D341Med (cell line): ENCODE measurements around the gene RERE.

Experiments
- DNase-seq: peaks from one replicate; pipeline ENCODE4 v3.0.0; 2012; ENCODE audit warnings: low spot score

The RERE gene

DNA sequence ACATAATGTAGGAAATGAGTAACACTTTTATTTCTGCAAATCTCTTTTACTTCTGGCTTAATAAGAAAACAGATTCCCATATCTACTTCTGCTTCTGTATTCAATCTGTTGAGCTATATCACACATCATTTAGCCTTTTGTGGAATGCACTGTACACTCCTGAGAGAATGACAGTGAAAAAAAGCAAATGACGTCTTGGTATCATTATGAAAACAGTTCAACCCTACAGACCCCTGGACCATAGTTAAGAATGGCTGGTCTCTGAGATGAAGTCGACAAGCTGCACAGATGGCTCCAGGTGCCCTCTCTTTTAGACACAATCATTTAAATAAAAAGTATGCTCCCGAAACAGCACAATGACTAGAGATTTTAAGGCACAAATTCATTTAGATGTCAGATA, 247.0 kb downstream of the RERE start:
- DNase-seq = no peak

DNA sequence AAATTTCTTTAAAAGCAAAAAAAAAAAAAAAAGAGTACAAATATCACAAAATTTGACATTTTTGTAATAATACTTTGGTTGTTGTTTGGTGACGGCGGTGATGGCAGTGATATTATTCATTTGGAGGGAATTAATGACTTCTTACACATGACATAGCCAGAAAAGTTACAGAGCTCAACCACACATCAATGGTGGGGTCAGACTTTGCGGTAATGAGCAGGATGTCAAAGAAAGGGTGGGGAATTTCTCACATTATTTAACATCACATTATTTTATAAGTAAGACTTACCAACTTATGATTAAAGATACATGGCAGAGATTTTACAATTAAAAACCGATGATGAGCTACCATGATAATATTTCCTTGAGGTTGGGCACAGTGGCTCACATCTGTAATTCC, 248.2 kb downstream of the RERE start:
- no peak for DNase-seq

DNA sequence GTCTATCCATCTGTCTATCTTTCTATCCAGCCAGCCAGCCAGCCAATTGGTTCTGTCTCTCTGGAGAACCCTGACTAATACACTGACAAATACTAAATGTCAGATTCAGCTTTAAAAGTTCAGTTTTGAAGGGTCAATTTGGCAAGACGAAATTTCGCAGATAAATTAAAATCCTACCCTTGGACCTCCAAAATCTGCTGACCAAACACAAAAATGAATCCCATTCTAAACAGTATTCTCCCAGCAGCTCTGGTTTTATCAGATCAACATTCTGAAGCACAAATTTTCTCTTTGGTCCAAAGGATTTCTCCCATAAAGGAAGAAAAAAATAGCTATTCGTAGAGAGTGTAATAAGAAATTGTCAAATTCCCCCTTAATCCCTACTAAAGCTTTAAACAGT, 248.6 kb downstream of the RERE start:
- DNase-seq = no peak

DNA sequence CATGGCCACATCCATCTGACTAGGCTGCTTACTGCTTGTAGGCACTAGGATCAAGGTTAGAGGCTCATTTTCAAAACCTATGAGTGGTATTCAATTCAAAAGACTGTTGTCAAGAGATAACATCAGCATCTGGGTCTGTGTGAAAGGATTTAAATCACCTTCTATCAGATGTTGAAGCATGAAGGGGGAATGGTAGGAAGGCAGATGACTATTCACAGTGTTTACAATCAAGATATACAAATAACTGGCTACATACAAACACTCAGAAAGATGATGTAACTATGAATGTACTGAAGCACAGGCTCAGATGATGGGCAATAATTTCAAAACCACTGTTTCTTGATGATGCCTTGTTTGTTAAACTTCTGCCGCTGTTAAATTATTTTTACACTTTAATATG, 250.3 kb downstream of the RERE start:
- DNase-seq = no peak

DNA sequence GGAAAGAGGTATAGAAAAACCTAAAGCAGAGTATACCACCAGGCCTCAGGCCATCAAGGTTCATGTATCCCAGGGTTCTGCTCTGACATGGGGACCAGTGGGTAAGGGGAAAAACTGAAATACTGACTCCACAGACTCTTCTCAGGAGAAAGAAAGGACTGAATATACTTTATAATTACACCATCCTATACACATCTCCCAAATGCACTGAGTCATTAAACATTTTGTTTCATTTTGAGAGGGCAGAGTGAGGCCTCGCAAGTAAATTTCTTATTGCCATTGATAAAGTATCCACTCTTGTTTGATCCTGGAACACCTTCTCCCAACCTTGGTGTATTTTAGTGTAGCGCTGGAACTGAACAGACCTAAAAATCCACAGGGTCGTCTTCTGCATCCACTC, 251.6 kb downstream of the RERE start:
- no peak for DNase-seq

DNA sequence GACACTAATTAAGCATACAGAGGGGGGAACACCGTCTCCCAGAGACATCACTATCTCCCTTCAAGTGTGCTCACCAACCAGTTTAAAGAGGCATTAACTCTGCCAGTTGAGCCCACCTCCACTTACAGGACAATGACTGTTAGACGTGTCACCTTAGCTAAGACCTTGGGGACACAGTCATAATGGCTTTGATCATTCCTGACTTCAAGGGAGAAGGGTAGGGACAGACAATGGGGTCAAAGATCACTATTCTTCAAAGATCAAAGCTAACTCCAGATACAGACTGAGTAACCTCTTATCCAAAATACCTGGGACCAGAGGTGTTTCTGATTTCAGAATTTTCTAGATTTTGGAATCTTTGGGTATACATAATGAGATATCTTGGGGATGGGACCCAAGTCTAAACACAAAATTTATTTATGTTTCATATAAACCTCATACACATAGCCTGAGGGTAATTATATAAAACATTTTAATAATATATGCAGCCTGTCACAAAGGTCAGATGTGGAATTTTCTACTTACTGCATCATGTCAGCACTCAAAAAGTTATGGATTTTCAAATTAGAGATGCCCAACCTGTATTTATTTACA, 253.4 kb downstream of the RERE start:
- no peak for DNase-seq

DNA sequence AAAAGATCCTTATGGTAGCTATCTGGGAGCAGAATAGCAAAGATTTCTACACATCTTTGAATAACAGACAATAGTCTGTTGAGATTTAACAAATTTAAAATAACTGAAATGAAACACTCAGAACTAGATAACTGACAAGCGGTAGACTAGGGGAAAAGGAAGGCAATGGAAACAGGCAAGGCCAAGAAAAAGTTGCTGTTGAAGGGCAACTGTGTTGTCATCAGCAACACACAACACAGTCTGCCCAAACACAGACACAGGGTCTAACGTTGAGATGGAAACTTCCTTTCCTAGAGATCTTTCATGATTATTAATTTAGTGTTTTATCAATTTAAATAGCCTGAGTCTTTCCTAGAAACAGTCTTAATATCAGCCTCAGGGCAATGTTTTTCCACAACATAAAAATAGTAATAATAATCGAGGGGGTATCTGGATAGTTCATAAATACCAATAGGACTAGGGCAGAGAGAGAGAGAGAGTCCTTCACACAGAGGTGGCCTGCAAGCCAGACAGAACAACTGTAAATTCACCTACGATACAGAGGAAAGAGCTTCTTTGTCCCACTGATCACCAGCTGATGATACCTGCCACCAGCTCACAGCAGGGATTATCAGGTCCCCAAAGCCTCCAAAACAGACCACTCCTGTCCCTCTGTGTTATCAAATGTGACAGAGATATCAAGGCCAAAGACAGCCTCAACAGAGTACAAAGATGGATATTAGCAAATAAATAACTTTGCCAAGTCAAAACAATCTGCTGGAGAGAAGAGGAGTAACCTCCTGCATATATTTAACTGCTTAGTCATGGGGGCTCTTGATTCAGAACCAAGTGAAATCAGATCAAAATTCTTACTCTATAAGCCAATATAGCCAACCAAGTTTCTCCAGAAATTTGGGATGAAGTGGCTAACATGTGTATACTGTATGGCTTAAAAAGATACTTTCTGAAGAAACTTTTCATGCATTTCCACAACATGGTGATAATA, 254.3 kb downstream of the RERE start:
- DNase-seq = no peak

DNA sequence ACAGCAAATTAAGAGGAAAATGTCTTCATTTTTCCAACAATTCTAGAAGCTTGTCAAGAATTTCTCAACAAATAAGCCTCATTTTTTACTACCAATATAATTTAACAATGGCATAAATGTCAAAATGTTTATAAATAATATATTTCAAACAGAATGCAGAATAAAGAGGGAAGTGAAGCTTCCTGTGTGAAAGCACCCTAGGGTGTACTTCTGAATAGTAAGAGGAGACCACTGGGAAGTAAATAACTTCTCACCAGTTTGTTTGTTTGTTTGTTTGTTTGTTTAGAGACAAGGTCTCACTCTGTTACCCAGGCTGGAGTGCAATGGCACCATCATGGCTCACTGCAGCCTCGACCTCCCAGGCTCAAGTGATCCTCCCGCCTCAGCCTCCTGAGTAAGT, 255.2 kb downstream of the RERE start:
- no peak for DNase-seq

DNA sequence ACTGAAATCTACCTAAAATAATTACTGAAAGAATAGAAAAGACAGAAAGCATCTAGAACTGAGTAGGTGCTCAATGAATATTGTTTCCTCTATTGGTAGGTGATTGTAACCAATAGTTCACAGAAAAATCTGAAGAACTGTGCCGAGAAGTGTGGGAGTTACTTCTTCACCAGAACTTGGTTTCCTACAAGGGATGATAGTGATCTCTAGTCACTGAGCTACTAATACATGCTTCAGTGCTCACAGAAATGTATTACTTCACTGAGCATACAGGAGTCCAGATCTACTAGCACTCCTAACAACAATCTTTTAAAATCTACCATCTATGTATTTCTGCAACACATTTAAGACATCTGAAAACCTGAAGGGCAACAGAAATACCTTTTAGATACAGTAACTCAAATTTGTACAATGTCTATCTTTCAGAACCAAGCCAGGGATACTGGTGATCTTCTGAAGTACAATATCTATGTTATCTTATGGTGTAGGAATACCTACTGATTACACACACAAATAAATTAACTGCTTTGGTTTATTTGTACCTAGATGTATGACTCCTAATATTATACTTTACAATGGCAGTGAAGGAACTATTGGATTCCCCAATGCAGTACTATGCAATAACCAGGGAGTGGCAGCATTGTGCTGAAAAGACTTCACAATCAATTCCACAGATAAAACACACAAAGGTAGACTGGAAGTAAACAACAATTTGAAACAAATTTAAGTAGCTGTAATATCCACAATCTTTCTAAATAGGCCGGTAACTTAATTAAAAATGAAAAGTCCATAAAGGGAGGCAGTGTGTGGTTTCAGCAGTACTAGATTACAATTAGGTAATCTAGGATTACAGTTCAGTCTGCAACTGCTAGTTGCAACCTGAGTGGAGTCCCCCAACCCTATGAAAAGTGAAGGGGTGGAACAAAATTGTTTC, 256.6 kb downstream of the RERE start:
- peak; percentile 35 for DNase-seq

DNA sequence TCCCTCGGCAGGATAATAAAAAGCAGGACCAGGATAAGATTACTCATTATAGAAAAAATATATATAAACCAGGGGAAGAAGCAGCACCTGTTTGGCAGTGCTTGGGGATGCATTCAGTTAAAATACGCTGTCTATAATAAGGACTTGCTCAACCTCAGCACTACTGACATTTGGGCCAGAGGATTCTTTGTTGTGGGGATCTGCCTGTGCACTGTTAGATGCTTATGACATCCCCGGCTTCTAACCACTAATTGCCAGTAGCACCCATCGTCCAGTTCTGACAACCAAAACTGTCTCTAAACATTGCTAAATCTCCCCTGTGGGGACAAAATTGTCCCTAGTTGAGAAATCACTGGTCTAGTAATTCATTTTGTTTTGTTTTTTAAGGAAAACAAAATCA, 257.4 kb downstream of the RERE start:
- DNase-seq = no peak

DNA sequence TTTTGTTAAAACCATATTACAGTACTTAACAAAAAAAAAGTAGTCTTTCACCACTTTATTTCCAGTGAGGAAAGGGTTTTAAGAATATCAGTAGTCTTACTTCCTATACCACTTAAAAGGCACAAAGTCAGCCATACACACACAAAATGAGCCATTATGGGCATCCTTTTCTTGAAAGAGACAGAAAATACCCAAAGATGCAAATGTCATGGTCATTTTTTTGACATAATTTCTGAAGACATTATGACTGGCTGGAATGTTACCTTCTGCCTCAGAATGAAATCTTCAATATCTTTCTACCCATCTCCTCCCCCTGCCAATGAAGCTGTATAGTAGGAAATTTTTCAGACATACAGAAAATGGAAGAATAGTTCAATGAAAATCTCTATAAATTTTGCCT, 261.9 kb downstream of the RERE start:
- no peak for DNase-seq

DNA sequence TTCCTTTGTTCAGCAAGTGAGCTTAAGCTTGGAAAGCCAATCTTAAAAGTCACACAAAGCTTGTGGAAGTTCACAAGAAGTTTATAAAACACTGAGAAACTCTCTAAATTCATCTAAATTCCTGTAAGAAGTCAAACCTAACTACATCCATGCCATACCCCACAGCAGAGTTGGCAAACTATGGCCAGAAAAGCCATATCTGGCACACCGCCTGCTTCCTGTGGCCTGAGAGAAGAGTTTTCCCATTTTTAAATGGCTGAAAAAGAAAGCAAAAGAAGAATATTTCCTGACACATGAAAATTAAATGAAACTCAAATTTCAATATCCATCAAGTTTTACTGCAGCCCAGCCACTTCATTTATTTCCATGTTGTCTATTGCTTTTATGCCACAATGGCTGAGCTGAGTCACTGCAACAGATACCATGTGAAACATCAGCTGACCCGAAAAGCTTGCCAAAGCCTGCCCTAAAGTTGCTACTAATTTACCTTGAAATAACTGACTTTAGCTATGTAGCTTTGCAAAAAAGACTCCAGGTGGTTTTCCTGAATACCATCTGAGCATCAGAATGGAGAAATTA, 262.4 kb downstream of the RERE start:
- DNase-seq = no peak

DNA sequence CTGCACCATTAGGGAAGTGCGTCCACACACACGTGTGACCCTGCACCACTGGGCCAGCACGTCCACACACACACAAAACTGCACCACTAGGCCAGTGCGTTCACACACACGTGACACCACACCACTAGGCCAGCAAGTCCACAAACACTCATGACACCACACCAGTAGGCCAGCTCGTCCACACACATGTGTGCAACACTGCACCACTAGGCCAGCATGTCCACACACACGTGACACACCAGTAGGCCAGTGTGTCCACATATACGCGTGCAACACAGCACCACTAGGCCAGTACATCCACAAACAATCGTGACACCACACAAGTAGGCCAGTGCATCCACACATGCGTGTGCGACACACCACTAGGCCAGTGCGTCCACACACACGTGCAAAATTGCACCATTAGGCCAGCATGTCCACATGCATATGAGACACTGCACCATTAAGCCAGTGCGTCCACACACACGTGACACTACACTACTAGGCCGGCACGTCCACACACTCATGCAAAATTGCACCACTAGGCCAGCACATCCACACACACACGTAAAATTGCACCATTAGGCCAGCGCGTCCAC, 264.5 kb downstream of the RERE start:
- no peak for DNase-seq

DNA sequence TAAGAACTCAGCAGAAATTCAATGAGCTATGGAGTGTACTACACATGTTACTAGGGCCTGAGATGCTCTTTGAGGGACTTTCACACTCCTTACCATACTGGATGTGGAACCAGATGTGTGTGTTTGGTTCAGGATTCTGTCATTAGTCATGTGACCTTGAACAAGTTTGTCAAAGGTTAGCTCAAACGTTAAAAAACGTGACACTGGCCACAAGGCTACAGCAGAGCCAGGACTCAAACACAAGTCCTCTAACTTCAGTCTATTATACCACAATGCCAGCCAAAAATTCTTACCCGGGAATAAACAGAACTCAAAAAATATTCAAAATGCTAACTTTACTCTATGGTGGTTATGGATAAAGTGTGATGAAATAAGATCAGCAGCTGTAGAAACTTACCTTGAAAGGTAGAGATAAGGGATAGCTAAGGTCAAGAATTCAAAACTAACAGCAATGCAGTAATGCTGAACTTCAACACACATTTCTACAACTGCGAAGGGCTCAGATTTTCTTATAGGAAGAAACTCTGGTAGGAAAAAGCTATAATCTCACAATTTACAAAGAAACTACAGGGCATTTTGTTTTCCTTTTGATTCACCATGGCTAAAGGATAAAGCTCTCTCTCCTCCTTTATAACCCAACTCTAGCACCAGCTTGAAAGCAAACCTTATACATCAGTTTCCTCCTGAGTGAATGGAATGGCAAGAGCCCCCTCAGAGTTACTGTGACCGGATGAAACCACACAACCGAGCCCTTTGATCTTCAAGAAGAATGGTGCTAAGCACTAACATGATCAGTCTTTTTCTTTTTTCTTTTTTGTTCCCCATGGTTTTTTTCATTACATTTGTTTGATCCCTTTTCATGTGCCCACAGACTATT, 265.6 kb downstream of the RERE start:
- DNase-seq = no peak

DNA sequence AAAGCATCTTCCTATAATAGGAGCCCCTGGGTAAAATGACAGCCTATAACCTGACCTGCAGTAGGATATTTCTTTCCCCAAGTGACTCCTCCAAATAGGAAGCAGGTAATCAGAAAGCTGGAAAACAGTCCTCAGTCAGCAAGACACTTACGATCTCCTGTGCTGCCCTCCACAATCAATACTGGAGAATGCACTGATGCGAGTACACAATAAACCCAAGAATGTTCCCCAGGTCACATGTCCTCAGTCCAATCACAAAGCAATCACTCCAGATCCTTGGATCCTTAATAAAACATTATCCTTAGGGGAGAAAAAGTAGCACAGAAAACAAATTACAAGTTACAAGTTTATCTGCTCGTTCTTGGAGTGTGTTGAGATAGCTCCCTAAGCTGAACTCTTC, 266.4 kb downstream of the RERE start:
- DNase-seq = no peak

DNA sequence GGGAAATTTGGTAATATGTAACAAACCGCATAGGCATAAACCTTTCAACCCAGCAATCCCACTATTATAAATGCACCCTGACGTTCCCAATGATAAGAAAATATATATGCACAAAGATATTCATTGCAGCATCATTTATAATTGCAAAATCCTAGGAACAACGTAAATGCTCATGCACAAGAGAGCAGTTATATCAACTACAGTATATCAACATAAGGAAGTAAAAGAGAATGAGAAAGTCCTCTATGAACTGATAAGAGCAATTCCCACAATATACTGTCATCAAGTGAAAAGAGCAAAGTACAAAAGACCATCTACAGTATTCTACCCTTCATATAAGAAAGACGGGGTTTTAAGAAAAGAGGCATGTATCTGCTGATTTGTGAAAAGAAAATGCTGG, 269.6 kb downstream of the RERE start:
- no peak for DNase-seq

DNA sequence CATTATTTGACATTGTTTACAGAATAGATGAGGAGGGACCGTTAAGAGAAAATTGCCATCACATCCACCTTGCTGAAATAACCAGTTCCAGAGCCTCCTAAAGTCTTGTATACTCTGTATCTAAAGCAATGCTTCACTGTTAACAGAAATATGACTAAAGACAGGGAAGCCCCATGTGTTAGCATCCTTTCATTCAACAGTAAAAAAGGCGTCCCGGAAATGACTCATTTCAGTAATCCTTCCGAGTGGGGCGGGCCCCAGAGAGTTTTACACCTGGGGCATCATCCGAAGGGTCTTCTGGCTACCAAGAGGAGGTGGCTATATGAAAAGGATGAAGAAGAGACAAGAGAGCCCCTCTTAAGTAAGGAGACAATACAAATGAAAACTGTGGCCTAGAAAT, 272.4 kb downstream of the RERE start:
- DNase-seq = no peak

DNA sequence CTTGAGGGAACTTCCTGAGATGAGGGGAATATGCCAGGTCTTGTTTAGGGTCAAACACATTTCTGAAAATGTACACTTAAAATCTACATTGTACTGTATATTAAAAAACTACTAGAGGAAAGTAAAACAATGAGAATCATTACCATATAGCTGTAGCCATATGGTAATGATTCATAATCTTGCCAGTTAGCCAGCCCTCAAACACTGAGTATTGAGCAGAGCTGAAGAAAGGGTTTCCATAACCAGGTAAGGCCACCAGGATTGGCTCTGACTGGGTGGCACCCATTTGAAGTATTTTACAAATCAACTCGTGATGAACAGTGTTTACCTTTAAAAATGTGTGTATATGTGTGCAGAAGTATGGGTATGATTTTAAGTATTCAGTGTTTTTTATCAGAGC, 272.8 kb downstream of the RERE start:
- no peak for DNase-seq

DNA sequence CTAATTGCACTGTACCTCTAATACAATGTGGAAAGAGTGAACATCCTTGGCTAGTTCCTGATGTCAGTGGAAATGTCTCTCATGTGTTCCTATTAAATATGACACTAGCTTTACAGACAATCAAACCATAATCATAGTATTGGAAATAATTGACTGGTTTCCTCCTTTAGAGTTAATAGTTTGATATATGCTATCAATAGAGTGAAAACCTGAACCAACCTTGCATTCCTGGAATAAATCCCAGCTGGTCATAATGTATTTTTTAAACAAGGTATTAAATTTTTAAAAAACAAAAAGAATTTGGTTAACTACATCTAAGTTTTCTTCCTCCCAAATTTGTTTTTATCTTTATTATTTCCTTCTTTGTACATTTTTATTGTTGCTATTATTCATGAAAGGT, 273.5 kb downstream of the RERE start:
- no peak for DNase-seq

DNA sequence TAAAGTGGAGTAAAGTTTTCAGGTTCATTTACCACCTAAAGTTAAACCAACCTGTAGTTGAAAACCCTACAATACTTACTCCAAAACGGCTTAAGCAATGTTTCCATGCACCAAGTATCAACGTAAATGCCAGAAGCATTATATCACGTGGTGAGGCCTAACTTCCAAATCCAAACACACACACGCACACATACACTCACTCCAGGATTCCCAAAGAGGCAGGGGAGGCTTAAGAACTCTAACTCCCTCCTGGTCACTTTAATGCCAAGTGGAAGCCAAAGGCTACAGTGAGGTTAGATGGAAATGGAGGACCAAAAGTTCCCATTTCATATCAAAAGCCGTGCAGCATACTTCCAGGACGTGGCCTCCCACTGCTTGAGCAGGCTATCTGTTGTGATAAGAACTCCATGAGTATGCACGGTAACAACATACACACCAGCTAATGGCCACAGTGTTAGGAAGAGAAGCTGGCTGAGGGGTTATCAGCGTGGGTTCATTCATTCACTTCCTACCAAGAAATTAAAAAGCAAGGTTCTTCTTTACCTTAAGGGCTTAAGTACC, 275.4 kb downstream of the RERE start:
- no peak for DNase-seq

DNA sequence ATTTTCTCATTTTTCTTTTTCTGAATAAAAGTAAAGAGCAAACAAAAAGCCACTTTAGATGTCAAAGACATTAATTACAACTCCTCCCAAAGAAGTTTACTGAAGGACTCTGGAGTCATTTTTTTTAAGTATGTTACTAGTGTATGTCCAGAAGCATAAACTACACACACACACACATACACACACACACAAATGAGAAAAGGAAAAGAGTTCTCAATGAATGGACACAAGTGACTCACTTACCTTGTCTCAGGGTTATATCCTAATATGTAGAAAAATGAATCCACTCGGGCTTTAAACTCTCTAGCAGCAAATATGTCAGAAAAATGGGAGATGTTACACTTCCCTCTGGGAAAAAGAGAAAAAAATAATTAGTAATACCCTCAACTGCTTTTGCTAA, 276.5 kb downstream of the RERE start:
- no peak for DNase-seq
